Ovary (tissue), 9 donors: ENCODE measurements around the gene TJAP1. TPM values are rescaled to one million over a fixed set of nuclear protein-coding genes. Genes with fewer than 3 reads are reported as not detected.

Experiments
- DNase-seq, 5 donors: peaks; one replicate each; pipeline ENCODE4 v3.0.0-alpha.2; 2019 to 2020
- H3K27ac ChIP-seq, 2 donors: fragments of 200-600 bp; one replicate each; pipeline versions ENCODE4 v1.5.1 to v1.8.0; 2019 to 2022
- H3K27me3 ChIP-seq: fragments of 200-600 bp; one replicate; pipeline ENCODE4 v1.8.0; 2022
- H3K36me3 ChIP-seq: fragments of 200-600 bp; sonication (generic); one replicate; pipeline ENCODE4 v1.5.1; 2019
- H3K4me1 ChIP-seq: one replicate; pipeline ENCODE4 v1.8.1; 2013; ENCODE audit warnings: mild to moderate bottlenecking, moderate library complexity; ENCODE audit not compliant: insufficient read depth
- H3K4me3 ChIP-seq: fragments of 200-600 bp; sonication (generic); one replicate; pipeline ENCODE4 v1.5.1; 2017
- H3K9me3 ChIP-seq, 2 donors: fragments of 200-600 bp in 1 of 2; sonication (generic) in 1 of 2; one replicate each; pipeline versions ENCODE4 v1.5.1 to v1.8.1; 2013 to 2019; ENCODE audit warnings: mild to moderate bottlenecking in 1 of 2, moderate library complexity in 1 of 2
- EP300 ChIP-seq: sonication (generic); formaldehyde crosslinking; IDR thresholded peaks from one replicate; pipeline ENCODE4 v1.6.1; 2017; ENCODE audit warnings: antibody characterized with exemption
- POLR2A ChIP-seq: fragments of 450-650 bp; IDR thresholded peaks from one replicate; pipeline ENCODE4 v1.6.1; 2017; ENCODE audit warnings: antibody characterized with exemption, mild to moderate bottlenecking, moderate library complexity
- WGBS, 3 donors: extraction: QIAGEN DNeasy Blood & Tissue Kit in 1 of 3; methylation state at CpG; one replicate each; pipeline versions ENCODE4 v1.1.5 to v1.1.7; 2013 to 2017; 5-methylcytosine and 5-hydroxymethylcytosine counted together
- intact Hi-C, 4 donors: fragments of 100-400 bp; cut with DNase I; formaldehyde crosslinking; loops; one replicate each; pipeline versions ENCODE4 v1.11.0 to v1.15.1; 2022 to 2023
- polyA plus RNA-seq, 2 donors: library from polyadenylated mRNA; stranded (reverse); fragments of 200-250 nt in 1 of 2; fragments of 350-450 nt in 1 of 2; fragmentation: Illumina TruSeq in 1 of 2; extraction: RNeasy Lipid Tissue Mini Kit (QIAGEN cat#74804) in 1 of 2; gene quantifications; one replicate each; pipeline ENCODE4 v1.2.3, GENCODE V29; 2013 to 2014
- total RNA-seq, 7 donors: library from RNA; depleted of rRNA in 2 of 7; stranded (reverse); fragments of >200 nt in 2 of 7; fragmentation: NEBNext Ultra II Directional in 3 of 7; extraction: Animal tissue kit (Norgen Biotek cat#: 25700) in 3 of 7; gene quantifications; one replicate each; pipeline versions ENCODE4 v1.1.0 to v1.2.4, GENCODE V29; 2016 to 2023
- TF ChIP-seq, protein P1 (sequence below), 3 donors: fragments of 450-650 bp in 2 of 3; fragments of 200-600 bp in 1 of 3; IDR thresholded peaks; one replicate each; pipeline versions ENCODE4 v1.5.1 to v1.8.0; 2016 to 2022; ENCODE audit warnings: antibody characterized with exemption in 3 of 3, mild to moderate bottlenecking in 1 of 3
- donor health status: DM: no; HTN: no; CAD: no; lungs with moderate emphysema.
- donor health status: DM: no; HTN: no; CAD: no.
- donor health status: Bipolar disorder and iron deficiency.
- donor health status: DM: yes; HTN: yes; CAD: no.
- donor health status: DM: no; HTN: no; CAD: no.
- donor health status: DM: yes; HTN: yes; CAD: no.

Gene TJAP1
- total and polyA plus RNA-seq, 9 donors: 12.9 to 44.8 (median 34.0) TPM

GRCh38 chr6:43489277-43490072 lies 12.1 kb downstream of the TJAP1 start:
- no peak for DNase-seq
- no peak for TF ChIP-seq POLR2A
- TF ChIP-seq EP300: no peak
- TF ChIP-seq, protein P1, sequence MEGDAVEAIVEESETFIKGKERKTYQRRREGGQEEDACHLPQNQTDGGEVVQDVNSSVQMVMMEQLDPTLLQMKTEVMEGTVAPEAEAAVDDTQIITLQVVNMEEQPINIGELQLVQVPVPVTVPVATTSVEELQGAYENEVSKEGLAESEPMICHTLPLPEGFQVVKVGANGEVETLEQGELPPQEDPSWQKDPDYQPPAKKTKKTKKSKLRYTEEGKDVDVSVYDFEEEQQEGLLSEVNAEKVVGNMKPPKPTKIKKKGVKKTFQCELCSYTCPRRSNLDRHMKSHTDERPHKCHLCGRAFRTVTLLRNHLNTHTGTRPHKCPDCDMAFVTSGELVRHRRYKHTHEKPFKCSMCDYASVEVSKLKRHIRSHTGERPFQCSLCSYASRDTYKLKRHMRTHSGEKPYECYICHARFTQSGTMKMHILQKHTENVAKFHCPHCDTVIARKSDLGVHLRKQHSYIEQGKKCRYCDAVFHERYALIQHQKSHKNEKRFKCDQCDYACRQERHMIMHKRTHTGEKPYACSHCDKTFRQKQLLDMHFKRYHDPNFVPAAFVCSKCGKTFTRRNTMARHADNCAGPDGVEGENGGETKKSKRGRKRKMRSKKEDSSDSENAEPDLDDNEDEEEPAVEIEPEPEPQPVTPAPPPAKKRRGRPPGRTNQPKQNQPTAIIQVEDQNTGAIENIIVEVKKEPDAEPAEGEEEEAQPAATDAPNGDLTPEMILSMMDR (IDR thresholded peaks at IDR 0.05): no peak
- WGBS, 3 donors: 50 to 62% (median 55%) methylated on average over 12 of the region's 12 CpGs
- Histone ChIP-seq H3K9me3 (no peaks in the 10 kb centered on the region), H3K4me3 (no peak overlapping the region), H3K36me3 (no peaks in the 10 kb centered on the region), H3K27me3 (no peaks in the 10 kb centered on the region), H3K27ac (no peak overlapping the region), H3K4me1 (peaks cover 16% of the 10 kb centered on the region)
- intact Hi-C loops: loop anchor here in 1 of 4 donors (10.0 kb wide), 1 partner anchor 225 kb away; no protein-coding TSS in a partner anchor

DNA sequence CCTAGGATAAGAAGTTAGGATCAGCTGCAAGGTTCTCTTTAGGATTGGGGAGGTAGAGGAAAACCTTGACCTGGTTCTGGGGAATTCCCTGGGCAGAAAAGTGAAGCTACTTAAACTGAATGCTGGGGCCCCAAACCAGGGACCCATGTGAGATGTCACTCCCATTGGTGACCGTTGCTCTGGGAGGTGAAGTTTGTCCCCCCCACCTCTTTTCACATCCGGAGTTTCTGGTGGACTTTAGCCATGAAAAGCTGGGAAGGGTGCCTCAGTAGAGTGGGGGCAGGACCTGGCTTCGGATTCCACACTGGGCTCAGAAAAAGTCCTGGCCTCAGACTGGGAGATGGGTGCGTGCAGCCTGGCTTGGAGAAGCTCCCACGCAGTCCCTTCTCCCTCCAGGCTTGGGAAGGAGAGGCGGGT lies 13.2 kb downstream of the TJAP1 start:
- Histone ChIP-seq H3K27ac (no peak overlapping the region), H3K4me1 (peaks cover 20% of the 10 kb centered on the region), H3K36me3 (no peaks in the 10 kb centered on the region), H3K27me3 (no peaks in the 10 kb centered on the region), H3K9me3 (no peaks in the 10 kb centered on the region), H3K4me3 (no peak overlapping the region)
- WGBS, 3 donors: 47 to 67% (median 61%) methylated on average over 6 of the region's 6 CpGs
- no peak for DNase-seq
- TF ChIP-seq, protein P1 (IDR thresholded peaks at IDR 0.05): no peak
- TF ChIP-seq EP300 (no peak), POLR2A (no peak)
- intact Hi-C loops: loop anchor here in 1 of 4 donors (10.0 kb wide), 1 partner anchor 226 kb away; no protein-coding TSS in a partner anchor

- Histone ChIP-seq H3K4me3 (no peak overlapping the region), H3K27ac (no peak overlapping the region), H3K36me3 (no peaks in the 10 kb centered on the region), H3K9me3 (no peaks in the 10 kb centered on the region), H3K27me3 (no peaks in the 10 kb centered on the region), H3K4me1 (peaks cover 24% of the 10 kb centered on the region)
- WGBS, 3 donors: 10 to 25% (median 13%) methylated on average over 10 of the region's 10 CpGs
- TF ChIP-seq, protein P1 (IDR thresholded peaks at IDR 0.05): no peak
- TF ChIP-seq EP300 (no peak), POLR2A (no peak)
- intact Hi-C loops: loop anchor here in 1 of 4 donors (10.0 kb wide), 1 partner anchor 227 kb away; no protein-coding TSS in a partner anchor
- peak; percentile 77 to 87 (median 81) for DNase-seq
Observed at GRCh38 chr6:43491750-43492661, 14.6 kb downstream of the TJAP1 start.

- Histone ChIP-seq H3K27me3 (no peaks in the 10 kb centered on the region), H3K36me3 (no peaks in the 10 kb centered on the region), H3K4me3 (no peak overlapping the region), H3K4me1 (peaks cover 24% of the 10 kb centered on the region), H3K9me3 (no peaks in the 10 kb centered on the region), H3K27ac (no peak overlapping the region)
- 25 to 33% (median 29%) methylated on average over 3 of the region's 3 CpGs for WGBS, 3 donors
- TF ChIP-seq EP300 (no peak), POLR2A (no peak)
- TF ChIP-seq, protein P1 (IDR thresholded peaks at IDR 0.05): no peak
- DNase-seq: no peak
- intact Hi-C loops: loop anchor here in 1 of 4 donors (10.0 kb wide), 1 partner anchor 228 kb away; no protein-coding TSS in a partner anchor
Observed at GRCh38 chr6:43492673-43493072, 15.3 kb downstream of the TJAP1 start.
